NCI-H345 treated with DMSO at 0.1 percent for 48 hours (cell line): ENCODE measurements around the gene OCA2.

Source experiments
- DNase-seq: peaks from one replicate; lab custom pipeline; 2025; ENCODE audit not compliant: unreplicated experiment; lab: John Stamatoyannopoulos, UW

Gene OCA2

GRCh38 chr15:27826902-27827714 lies 272.0 kb downstream of the OCA2 start:
- DNase-seq, result no peak

- no peak for DNase-seq
Measured at GRCh38 chr15:27826411-27826810, 272.7 kb downstream of the OCA2 start.

GRCh38 chr15:27824841-27825422 lies 274.2 kb downstream of the OCA2 start:
- no peak for DNase-seq

GRCh38 chr15:27821273-27821672 lies 277.8 kb downstream of the OCA2 start:
- no peak for DNase-seq

- DNase-seq, result no peak
Measured at GRCh38 chr15:27820722-27821121, 278.4 kb downstream of the OCA2 start.

- DNase-seq, result no peak
Measured at GRCh38 chr15:27820232-27820631, 278.9 kb downstream of the OCA2 start.

- DNase-seq, result no peak
Measured at GRCh38 chr15:27817258-27817657, 281.9 kb downstream of the OCA2 start.

GRCh38 chr15:27816790-27817189 lies 282.3 kb downstream of the OCA2 start:
- DNase-seq, result no peak

- no peak for DNase-seq
Measured at GRCh38 chr15:27815035-27815434, 284.1 kb downstream of the OCA2 start.

GRCh38 chr15:27813139-27813538 lies 286.0 kb downstream of the OCA2 start:
- DNase-seq, result no peak

- no peak for DNase-seq
Measured at GRCh38 chr15:27808182-27808581, 290.9 kb downstream of the OCA2 start.

GRCh38 chr15:27807335-27807734 lies 291.8 kb downstream of the OCA2 start:
- no peak for DNase-seq

GRCh38 chr15:27806396-27806795 lies 292.7 kb downstream of the OCA2 start:
- no peak for DNase-seq

GRCh38 chr15:27805261-27806220 lies 293.6 kb downstream of the OCA2 start:
- no peak for DNase-seq

- DNase-seq, result no peak
Measured at GRCh38 chr15:27804569-27805260, 294.4 kb downstream of the OCA2 start.

- no peak for DNase-seq
Measured at GRCh38 chr15:27798807-27799206, 300.3 kb downstream of the OCA2 start.

GRCh38 chr15:27797765-27798164 lies 301.4 kb downstream of the OCA2 start:
- DNase-seq, result no peak

- peak; percentile 37 for DNase-seq
Measured at GRCh38 chr15:27796405-27797320, 302.5 kb downstream of the OCA2 start.

GRCh38 chr15:27792756-27793264 lies 306.3 kb downstream of the OCA2 start:
- DNase-seq, result no peak

GRCh38 chr15:27790270-27790669 lies 308.8 kb downstream of the OCA2 start:
- no peak for DNase-seq
